BE2C (cell line): ENCODE results near the gene SPAG16.

Experiments
- DNase-seq: peaks from one replicate; pipeline ENCODE4 v3.0.0-alpha.2; 2020
- H3K27me3 ChIP-seq: fragments of 250-450 bp; sonication (Bioruptor Pico); 2 replicates; pipeline ENCODE4 v1.5.1; 2020; ENCODE audit warnings: mild to moderate bottlenecking
- H3K36me3 ChIP-seq: fragments of 250-450 bp; sonication (Bioruptor Pico); 2 replicates; pipeline ENCODE4 v1.5.1; 2020; ENCODE audit warnings: mild to moderate bottlenecking
- H3K4me1 ChIP-seq: fragments of 250-450 bp; sonication (Bioruptor Pico); 2 replicates; pipeline ENCODE4 v1.5.1; 2020
- H3K4me3 ChIP-seq: 2 replicates; pipeline ENCODE4 v1.5.1; 2011; ENCODE audit warnings: low read depth, low read length
- H3K9me3 ChIP-seq: fragments of 250-450 bp; sonication (Bioruptor Pico); 2 replicates; pipeline ENCODE4 v1.5.1; 2020
- TF ChIP-seq, protein P1 (sequence below): IDR thresholded peaks from 2 replicates; pipeline ENCODE4 v1.5.1; 2012; ENCODE audit warnings: mild to moderate bottlenecking, low read depth, low read length

The SPAG16 gene

DNA sequence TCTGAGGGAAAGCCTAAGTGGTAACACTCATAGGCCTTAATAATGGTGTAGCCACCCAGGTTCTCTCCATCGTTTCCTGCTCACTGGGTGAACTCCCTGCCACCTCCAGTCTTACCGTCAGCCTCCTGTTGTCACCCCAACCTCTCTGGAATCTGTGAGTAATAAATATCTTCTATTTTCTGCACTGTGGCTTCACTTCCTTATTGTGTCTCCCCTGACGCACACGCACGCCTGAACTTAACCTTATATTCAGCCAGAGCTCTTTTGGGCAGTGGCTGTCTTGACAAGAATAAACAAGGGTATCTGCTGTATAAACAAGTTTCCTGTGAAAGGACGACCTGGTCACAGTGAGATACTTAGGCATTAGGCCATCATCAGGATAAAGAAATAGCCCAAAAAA is 467.2 kb downstream of the SPAG16 start:
- no peak overlapping the region for H3K4me3 ChIP-seq
- no peaks in the 10 kb centered on the region for H3K36me3 ChIP-seq
- no peaks in the 10 kb centered on the region for H3K27me3 ChIP-seq
- no peaks in the 10 kb centered on the region for H3K4me1 ChIP-seq
- no peaks in the 10 kb centered on the region for H3K9me3 ChIP-seq
- no peak for DNase-seq
- TF ChIP-seq, protein P1, sequence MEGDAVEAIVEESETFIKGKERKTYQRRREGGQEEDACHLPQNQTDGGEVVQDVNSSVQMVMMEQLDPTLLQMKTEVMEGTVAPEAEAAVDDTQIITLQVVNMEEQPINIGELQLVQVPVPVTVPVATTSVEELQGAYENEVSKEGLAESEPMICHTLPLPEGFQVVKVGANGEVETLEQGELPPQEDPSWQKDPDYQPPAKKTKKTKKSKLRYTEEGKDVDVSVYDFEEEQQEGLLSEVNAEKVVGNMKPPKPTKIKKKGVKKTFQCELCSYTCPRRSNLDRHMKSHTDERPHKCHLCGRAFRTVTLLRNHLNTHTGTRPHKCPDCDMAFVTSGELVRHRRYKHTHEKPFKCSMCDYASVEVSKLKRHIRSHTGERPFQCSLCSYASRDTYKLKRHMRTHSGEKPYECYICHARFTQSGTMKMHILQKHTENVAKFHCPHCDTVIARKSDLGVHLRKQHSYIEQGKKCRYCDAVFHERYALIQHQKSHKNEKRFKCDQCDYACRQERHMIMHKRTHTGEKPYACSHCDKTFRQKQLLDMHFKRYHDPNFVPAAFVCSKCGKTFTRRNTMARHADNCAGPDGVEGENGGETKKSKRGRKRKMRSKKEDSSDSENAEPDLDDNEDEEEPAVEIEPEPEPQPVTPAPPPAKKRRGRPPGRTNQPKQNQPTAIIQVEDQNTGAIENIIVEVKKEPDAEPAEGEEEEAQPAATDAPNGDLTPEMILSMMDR = no peak

DNA sequence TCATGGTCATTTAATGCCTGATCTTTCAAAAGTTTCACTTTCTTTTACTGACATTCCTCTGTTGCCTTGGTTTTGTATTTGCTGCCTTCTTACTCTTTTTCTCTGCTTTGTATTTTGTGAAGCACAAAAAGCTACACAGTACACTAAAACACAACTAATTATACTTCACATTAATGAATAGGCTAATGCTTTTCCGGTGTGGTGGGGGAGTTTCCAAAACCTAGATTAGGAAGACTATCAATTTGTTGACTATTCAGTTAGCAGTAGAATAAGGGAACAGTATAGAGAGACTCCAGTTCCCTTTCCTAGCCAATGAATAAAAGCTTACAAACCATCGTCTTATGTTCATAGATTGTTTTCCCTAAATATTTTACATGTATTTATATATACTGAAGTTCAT is 468.3 kb downstream of the SPAG16 start:
- H3K4me3 ChIP-seq = no peak overlapping the region
- no peaks in the 10 kb centered on the region for H3K9me3 ChIP-seq
- TF ChIP-seq, protein P1 = no peak
- no peaks in the 10 kb centered on the region for H3K27me3 ChIP-seq
- H3K36me3 ChIP-seq = no peaks in the 10 kb centered on the region
- no peak for DNase-seq
- H3K4me1 ChIP-seq = no peaks in the 10 kb centered on the region

DNA sequence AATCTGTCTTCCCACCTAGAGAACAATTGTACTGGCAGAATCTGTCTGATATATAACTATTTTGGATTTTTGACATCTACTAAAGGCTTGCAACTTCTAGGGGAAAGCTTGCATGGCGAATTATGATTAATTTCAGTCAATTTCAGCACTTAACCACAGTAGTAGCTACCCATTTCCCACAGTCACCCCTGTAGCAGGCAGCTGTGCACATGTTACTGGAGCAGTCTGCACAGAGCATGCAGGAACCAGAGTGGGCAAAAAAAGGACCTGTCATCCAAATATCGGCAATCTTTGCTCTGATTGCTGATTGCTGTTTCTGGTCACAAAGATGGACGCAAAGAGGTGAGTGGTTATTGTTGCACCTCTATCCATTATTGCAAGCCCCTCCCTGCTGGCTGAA is 473.3 kb downstream of the SPAG16 start:
- no peaks in the 10 kb centered on the region for H3K27me3 ChIP-seq
- TF ChIP-seq, protein P1 = no peak
- no peaks in the 10 kb centered on the region for H3K36me3 ChIP-seq
- no peak for DNase-seq
- H3K4me3 ChIP-seq = no peak overlapping the region
- H3K9me3 ChIP-seq = no peaks in the 10 kb centered on the region
- no peaks in the 10 kb centered on the region for H3K4me1 ChIP-seq

DNA sequence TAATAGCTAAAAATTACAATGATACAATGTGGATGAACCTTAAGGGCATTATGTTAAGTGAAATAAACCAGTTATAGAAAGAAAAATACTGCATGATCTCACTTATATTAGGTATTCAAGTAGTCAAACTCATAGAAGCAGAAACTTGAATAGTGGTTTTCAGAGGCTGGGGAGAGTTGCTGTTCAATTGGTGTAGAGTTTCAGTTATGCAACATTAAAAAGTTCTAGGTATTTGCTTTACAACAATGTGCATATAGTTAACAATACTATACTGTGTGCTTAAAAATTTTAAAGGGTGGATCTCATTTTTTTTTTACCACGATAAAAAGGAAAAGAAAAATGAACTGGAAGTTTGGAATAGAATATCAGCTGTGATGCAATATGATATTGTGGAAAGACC is 479.1 kb downstream of the SPAG16 start:
- TF ChIP-seq, protein P1 = no peak
- no peak for DNase-seq
- H3K4me1 ChIP-seq = peaks cover 7% of the 10 kb centered on the region
- no peaks in the 10 kb centered on the region for H3K27me3 ChIP-seq
- no peaks in the 10 kb centered on the region for H3K36me3 ChIP-seq
- H3K9me3 ChIP-seq = no peaks in the 10 kb centered on the region
- H3K4me3 ChIP-seq = no peak overlapping the region

DNA sequence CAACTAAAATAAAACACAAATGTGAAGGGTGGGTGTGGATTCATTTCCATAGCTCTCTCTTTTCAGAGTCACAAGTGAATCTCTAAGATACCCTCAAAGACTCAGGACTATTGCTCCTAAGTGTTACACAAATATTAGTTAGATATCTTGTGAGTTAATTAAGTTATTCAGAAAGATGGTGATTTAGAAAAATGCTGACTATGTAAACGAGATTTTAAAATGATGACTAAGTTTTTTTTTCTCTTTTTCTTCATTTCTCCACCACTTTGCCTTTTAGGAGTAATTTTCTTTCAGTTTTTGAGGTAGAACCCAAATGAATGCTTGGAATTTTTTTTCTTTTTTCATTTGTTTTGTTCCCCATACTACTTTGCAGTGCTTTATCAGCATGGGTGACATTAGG is 479.7 kb downstream of the SPAG16 start:
- DNase-seq = no peak
- no peak overlapping the region for H3K4me3 ChIP-seq
- no peaks in the 10 kb centered on the region for H3K9me3 ChIP-seq
- no peaks in the 10 kb centered on the region for H3K27me3 ChIP-seq
- TF ChIP-seq, protein P1 = no peak
- H3K36me3 ChIP-seq = no peaks in the 10 kb centered on the region
- H3K4me1 ChIP-seq = peaks cover 7% of the 10 kb centered on the region

DNA sequence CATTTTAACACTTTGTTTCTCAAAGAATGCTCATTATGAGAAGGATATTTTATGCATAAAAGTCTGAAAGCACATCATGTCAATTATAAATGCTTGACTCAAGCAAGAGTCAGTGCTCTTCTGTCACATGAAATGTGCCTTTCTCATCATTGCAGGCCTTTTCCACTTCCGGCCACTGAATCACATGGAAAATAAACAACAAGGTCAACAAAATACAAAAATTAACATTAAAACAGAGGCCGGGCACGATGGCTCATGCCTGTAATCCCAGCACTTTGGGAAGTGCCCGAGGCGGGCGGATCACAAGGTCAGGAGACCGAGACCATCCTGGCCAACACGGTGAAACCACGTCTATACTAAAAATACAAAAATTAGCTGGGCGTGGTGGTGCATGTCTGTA is 480.6 kb downstream of the SPAG16 start:
- H3K36me3 ChIP-seq = no peaks in the 10 kb centered on the region
- H3K9me3 ChIP-seq = no peaks in the 10 kb centered on the region
- H3K4me3 ChIP-seq = no peak overlapping the region
- no peak for DNase-seq
- no peaks in the 10 kb centered on the region for H3K27me3 ChIP-seq
- TF ChIP-seq, protein P1 = no peak
- peaks cover 7% of the 10 kb centered on the region for H3K4me1 ChIP-seq
